HFFc6 (cell line): Measurements from ENCODE around the gene RASL10A. TPM values are rescaled to one million over a fixed set of nuclear protein-coding genes. Genes with fewer than 3 reads are reported as not detected.
A peak's percentile ranks its signal among the peaks of the same experiment; 100 is the strongest.
"Not testable (repeated sequence)": the region's sequence is repeated elsewhere in the genome, so short reads cannot be mapped to it uniquely, and the experiment has no call there.

ENCODE experiments used
- DNase-seq: peaks from one replicate; pipeline ENCODE4 v3.0.0-alpha.2; 2018
- H3K27ac Mint-ChIP-seq: 2 replicates; pipeline ENCODE4 v1.8.0; 2020; ENCODE audit warnings: mild to moderate bottlenecking, mixed read lengths
- H3K27me3 Mint-ChIP-seq: 2 replicates; pipeline ENCODE4 v1.8.0; 2021; ENCODE audit warnings: mild to moderate bottlenecking, moderate library complexity, mixed read lengths; ENCODE audit not compliant: insufficient read depth
- H3K36me3 Mint-ChIP-seq: 2 replicates; pipeline ENCODE4 v1.8.0; 2021; ENCODE audit warnings: low read depth, mixed read lengths
- H3K4me1 Mint-ChIP-seq: 2 replicates; pipeline ENCODE4 v1.8.0; 2020; ENCODE audit warnings: low read depth, mixed read lengths
- H3K4me3 Mint-ChIP-seq: 2 replicates; pipeline ENCODE4 v1.8.0; 2020; ENCODE audit warnings: mild to moderate bottlenecking, moderate library complexity, mixed read lengths
- H3K9me3 Mint-ChIP-seq: 2 replicates; pipeline ENCODE4 v1.8.0; 2020; ENCODE audit warnings: mild to moderate bottlenecking, mixed read lengths
- CTCF ChIP-seq: fragments of 200-600 bp; sonication (generic); IDR thresholded peaks from 2 replicates; pipeline ENCODE4 v1.5.0; 2021; ENCODE audit warnings: antibody characterized with exemption, mild to moderate bottlenecking
- long read RNA-seq: library from polyadenylated mRNA; unstranded; transcript quantifications from one replicate; pipeline ENCODE4 v2.0.0, GENCODE V29; 2019
- total RNA-seq, 6 experiments: library from RNA; stranded (reverse); fragmentation: NEBNext Ultra II Directional; extraction: Animal tissue kit (Norgen Biotek cat#: 25700); gene quantifications; 2 replicates in 1 of 6; 3 replicates in 5 of 6; pipeline ENCODE4 v1.2.3, GENCODE V29; 2021

RASL10A gene, protein sequence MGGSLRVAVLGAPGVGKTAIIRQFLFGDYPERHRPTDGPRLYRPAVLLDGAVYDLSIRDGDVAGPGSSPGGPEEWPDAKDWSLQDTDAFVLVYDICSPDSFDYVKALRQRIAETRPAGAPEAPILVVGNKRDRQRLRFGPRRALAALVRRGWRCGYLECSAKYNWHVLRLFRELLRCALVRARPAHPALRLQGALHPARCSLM
- total RNA-seq, result under 1 TPM in 2 of 6 experiments, not detected in 4; 0.24 to 0.28 TPM
- long read RNA-seq, partial matches to known transcripts, result 0 of 1 reads
- long read RNA-seq, other reads (novel, unspliced or antisense), result 1 of 1 reads

- H3K27me3 Mint-ChIP-seq, result peaks cover 21% of the 10 kb centered on the region
- H3K4me3 Mint-ChIP-seq, result peak within 1 kb of the TSS; percentile 59
- no peak for DNase-seq
- TF ChIP-seq CTCF, result no peak
- peaks cover 19% of the 10 kb centered on the region for H3K4me1 Mint-ChIP-seq
- H3K9me3 Mint-ChIP-seq, result no peaks in the 10 kb centered on the region
- H3K27ac Mint-ChIP-seq, result no peak within 1 kb of the TSS
- H3K36me3 Mint-ChIP-seq, result peaks cover 4% of the 10 kb centered on the region; the same call in 1 of the 2 replicates
These were observed at the start of gene RASL10A for GRCh38 chr22:29315286-29316140. Gene RASL10A (minus strand): TSS chr22:29315697. CDS start chr22:29315246, 451 bp downstream.

- H3K9me3 Mint-ChIP-seq, result no peaks in the 10 kb centered on the region
- peaks cover 7% of the 10 kb centered on the region for H3K4me1 Mint-ChIP-seq
- TF ChIP-seq CTCF, result peak; percentile 81
- no peak overlapping the region; the same call in 1 of the 2 replicates for H3K27ac Mint-ChIP-seq
- peaks cover 4% of the 10 kb centered on the region for H3K36me3 Mint-ChIP-seq
- no peak overlapping the region for H3K4me3 Mint-ChIP-seq
- DNase-seq, result peak; percentile 43
- H3K27me3 Mint-ChIP-seq, result no peaks in the 10 kb centered on the region; the same call in 1 of the 2 replicates
These were observed 44.0 kb upstream of the RASL10A start for GRCh38 chr22:29359469-29359868.

- H3K36me3 Mint-ChIP-seq, H3K9me3 Mint-ChIP-seq, H3K27me3 Mint-ChIP-seq, H3K4me3 Mint-ChIP-seq, H3K27ac Mint-ChIP-seq, DNase-seq, H3K4me1 Mint-ChIP-seq: not testable (repeated sequence)
These were observed 41.8 kb upstream of the RASL10A start for GRCh38 chr22:29357193-29357890.

- Mint-ChIP-seq H3K36me3 (peaks cover 14% of the 10 kb centered on the region), H3K27ac (no peak overlapping the region), H3K9me3 (no peaks in the 10 kb centered on the region), H3K4me1 (no peaks in the 10 kb centered on the region), H3K27me3 (no peaks in the 10 kb centered on the region; the same call in 1 of the 2 replicates), H3K4me3 (no peak overlapping the region)
- no peak for TF ChIP-seq CTCF
- DNase-seq, result no peak
These were observed 38.4 kb upstream of the RASL10A start for GRCh38 chr22:29353860-29354259.

- no peak for DNase-seq
- peaks cover 19% of the 10 kb centered on the region for H3K36me3 Mint-ChIP-seq
- TF ChIP-seq CTCF, result no peak
- H3K9me3 Mint-ChIP-seq, result no peaks in the 10 kb centered on the region
- no peaks in the 10 kb centered on the region; the same call in 1 of the 2 replicates for H3K27me3 Mint-ChIP-seq
- H3K4me3 Mint-ChIP-seq, result no peak overlapping the region
- no peaks in the 10 kb centered on the region for H3K4me1 Mint-ChIP-seq
- no peak overlapping the region for H3K27ac Mint-ChIP-seq
These were observed 37.8 kb upstream of the RASL10A start for GRCh38 chr22:29353286-29353685.
